Parietal lobe (tissue), 1 donor: ENCODE measurements around the gene VEGFC. TPM values are rescaled to one million over a fixed set of nuclear protein-coding genes. Genes with fewer than 3 reads are reported as not detected.

Experiments
- total RNA-seq: library from RNA; depleted of rRNA; stranded (reverse); fragments of >200 nt; gene quantifications from one replicate; pipeline ENCODE4 v1.2.3, GENCODE V29; 2014

VEGFC gene
- 0.94 TPM for total RNA-seq

GRCh38 chr4:176792326-176793059 lies at the start of gene VEGFC:
Gene VEGFC, minus strand, starts transcription at chr4:176792922. Its CDS starts 611 bp downstream, at chr4:176792311.

